Inflammatory macrophage treated with lipopolysaccharide for 4 hours (primary cell): ENCODE measurements around the gene DIAPH2.

Source experiments
- DNase-seq: peaks from one replicate; pipeline ENCODE4 v3.0.0-alpha.2; 2020

DIAPH2 gene

GRCh38 chrX:97616883-97617530, 932.4 kb downstream of the DIAPH2 start:
- DNase-seq: peak; percentile 80

GRCh38 chrX:97619499-97619898, 934.9 kb downstream of the DIAPH2 start:
- DNase-seq: peak; percentile 53

GRCh38 chrX:97622111-97622510, 937.5 kb downstream of the DIAPH2 start:
- DNase-seq: no peak

DNA sequence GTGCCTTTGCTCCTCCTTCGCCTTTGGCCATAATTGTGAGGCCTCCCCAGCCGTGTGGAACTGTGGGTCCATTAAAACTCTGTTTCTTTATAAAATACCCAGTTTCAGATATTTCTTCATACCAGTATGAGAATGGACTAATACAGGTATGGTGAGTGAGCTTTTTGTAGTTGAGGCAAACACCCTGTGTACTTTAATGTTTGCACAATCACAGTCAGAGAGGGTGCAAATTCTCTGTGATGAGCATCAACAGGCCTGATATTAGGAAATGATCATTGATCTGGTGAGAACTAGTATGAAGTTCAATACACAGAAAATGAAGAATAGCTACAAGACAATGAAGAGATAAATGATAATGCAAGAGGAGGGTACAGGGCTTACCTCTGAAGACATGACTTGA, 943.7 kb downstream of the DIAPH2 start:
- no peak for DNase-seq

DNA sequence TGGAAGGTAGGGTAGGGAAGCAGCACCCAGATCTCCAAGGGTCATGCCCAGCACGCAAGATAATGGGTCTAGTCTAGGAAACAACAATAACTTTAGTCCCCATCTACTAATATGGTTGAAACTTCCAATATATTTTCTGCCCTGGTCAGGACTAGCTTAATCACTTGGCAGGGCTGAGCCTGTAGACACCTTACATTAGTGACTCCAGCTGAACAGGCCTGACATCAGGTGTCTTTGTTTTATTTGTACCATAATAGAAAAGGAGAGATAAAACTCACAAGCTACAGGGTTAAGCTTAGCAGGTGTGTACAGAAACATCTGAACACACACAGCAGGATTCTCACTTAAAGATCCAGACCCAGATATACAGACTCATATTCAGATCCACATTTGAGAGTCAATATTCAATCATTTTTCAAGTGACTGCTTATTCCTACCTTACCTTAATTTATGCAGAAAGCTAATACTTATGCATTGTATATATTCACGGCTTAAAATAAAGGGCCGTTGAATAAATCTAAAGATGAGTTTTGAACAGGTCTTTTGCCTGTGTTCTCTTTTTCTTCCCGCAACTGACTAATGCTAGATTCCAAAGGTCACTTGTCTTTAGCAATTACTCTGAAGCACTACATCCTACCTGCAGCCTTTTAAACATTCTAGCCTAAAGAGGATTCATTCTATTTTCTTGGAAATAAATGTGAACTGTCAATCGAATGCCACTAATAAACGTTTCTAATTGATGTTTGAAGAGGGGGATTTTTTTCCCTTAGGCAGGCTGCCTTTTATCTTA, 944.4 kb downstream of the DIAPH2 start:
- DNase-seq: no peak

DNA sequence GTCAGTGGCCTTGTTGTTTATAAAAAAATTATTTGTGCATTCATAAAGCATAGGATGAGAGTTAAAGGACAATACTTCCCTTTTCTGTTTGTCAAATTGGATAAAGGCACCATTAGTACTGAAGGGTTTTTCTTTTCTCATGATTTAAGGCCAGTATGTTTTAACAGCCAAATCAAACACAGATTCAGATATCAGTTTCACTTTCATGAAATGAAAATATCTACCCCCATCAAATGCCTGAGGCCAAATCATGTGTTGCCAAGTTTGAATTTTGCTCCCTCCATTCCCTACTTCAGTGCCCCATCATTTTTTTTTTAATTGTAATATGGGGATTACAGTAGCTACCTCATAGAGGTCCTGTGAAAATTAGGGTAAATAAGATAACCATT, 944.9 kb downstream of the DIAPH2 start:
- DNase-seq: no peak

DNA sequence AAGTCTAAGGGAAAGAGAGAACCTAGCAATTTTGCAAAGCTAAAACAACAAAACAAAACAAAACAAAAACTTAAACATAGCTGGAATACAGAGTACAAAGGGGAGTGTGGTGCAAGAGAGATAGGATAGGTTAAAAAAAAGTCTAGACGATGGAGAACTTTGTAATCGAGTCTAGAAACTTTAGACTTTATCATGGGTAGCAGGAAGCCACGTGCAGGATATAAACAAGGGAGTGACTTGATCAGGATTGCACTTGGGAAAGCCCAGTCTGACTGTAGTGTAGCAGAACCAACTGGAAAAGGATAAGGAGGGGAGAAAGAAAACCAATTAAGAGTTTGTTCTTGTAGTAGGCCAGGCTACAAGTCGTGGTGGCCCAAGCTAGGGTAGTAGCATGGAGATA, 949.2 kb downstream of the DIAPH2 start:
- no peak for DNase-seq

DNA sequence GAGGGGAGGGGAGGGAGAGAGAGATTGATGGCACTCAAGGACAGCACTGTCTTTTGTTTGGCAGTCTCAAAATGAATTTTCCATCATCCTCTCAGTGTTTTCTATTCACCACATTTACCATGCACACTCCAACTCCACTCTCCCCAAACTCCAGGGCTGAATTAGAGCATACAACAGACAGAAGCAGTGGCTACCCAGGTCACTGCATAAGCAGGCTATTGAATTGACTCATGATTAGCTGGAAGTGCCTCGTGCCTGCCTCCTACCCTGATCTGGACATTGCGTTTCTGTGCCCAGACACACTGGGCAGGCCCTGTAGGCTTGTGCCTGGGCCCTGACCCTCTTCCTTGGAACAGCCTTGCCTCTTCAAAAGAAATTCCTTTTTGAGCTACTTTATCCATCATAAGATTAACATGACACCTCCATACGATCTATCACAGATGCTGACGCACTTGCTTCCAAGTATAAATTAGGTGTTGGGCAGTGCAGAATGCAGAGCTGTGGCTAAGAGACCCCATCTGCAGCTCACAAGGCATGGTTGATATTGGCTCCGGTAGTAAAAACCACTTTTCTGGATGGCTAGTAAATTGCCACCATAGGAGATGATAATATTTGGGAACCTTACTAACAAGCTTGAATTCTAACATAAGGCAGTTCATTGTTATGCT, 952.0 kb downstream of the DIAPH2 start:
- no peak for DNase-seq

GRCh38 chrX:97637289-97637688, 952.6 kb downstream of the DIAPH2 start:
- no peak for DNase-seq

- DNase-seq: no peak
Observed at GRCh38 chrX:97638621-97639020, 954.0 kb downstream of the DIAPH2 start.

GRCh38 chrX:97639526-97639925, 954.9 kb downstream of the DIAPH2 start:
- no peak for DNase-seq
